ENCODE measurements around the gene NSG2. TPM values are rescaled to one million over a fixed set of nuclear protein-coding genes. Genes with fewer than 3 reads are reported as not detected.
A peak's percentile ranks its signal among the peaks of the same experiment; 100 is the strongest.
"Not testable (repeated sequence)": the region's sequence is repeated elsewhere in the genome, so short reads cannot be mapped to it uniquely, and the experiment has no call there.

Gene NSG2
- polyA plus RNA-seq (ENCODE audit: insufficient read length) = 0.40 TPM

- peak; percentile 77 for DNase-seq (ENCODE audit: low read depth)
Measured at GRCh38 chr5:174045470-174046025, at the start of gene NSG2. TSS of gene NSG2 (plus strand) at chr5:174045706. CDS start at chr5:174046756, 1,050 bp downstream.

GRCh38 chr5:173997331-173997730, 48.2 kb upstream of the NSG2 start:
- no peak for DNase-seq (ENCODE audit: low read depth)

GRCh38 chr5:173998531-173998930, 47.0 kb upstream of the NSG2 start:
- no peak for DNase-seq (ENCODE audit: low read depth)

- DNase-seq (ENCODE audit: low read depth) = no peak
Measured at GRCh38 chr5:174000076-174000475, 45.4 kb upstream of the NSG2 start.

- DNase-seq (ENCODE audit: low read depth) = no peak
Measured at GRCh38 chr5:174003795-174004194, 41.7 kb upstream of the NSG2 start.

- no peak for DNase-seq (ENCODE audit: low read depth)
Measured at GRCh38 chr5:174008922-174009321, 36.6 kb upstream of the NSG2 start.

GRCh38 chr5:174010365-174010764, 35.1 kb upstream of the NSG2 start:
- DNase-seq (ENCODE audit: low read depth) = no peak

GRCh38 chr5:174011441-174011840, 34.1 kb upstream of the NSG2 start:
- DNase-seq (ENCODE audit: low read depth) = no peak

- not testable (repeated sequence) for DNase-seq (ENCODE audit: low read depth)
Measured at GRCh38 chr5:174020069-174020927, 25.2 kb upstream of the NSG2 start.

- DNase-seq (ENCODE audit: low read depth) = no peak
Measured at GRCh38 chr5:174020928-174021304, 24.6 kb upstream of the NSG2 start.

GRCh38 chr5:174022384-174023095, 23.0 kb upstream of the NSG2 start:
- no peak for DNase-seq (ENCODE audit: low read depth)

GRCh38 chr5:174030286-174030685, 15.2 kb upstream of the NSG2 start:
- DNase-seq (ENCODE audit: low read depth) = no peak

GRCh38 chr5:174044466-174045254, 846 bp upstream of the NSG2 start:
- DNase-seq (ENCODE audit: low read depth) = no peak

- DNase-seq (ENCODE audit: low read depth) = no peak
Measured at GRCh38 chr5:174046558-174046957, 1.1 kb downstream of the NSG2 start.

GRCh38 chr5:174047472-174048099, 2.1 kb downstream of the NSG2 start:
- no peak for DNase-seq (ENCODE audit: low read depth)

- DNase-seq (ENCODE audit: low read depth) = no peak
Measured at GRCh38 chr5:174052636-174053035, 7.1 kb downstream of the NSG2 start.

- DNase-seq (ENCODE audit: low read depth) = no peak
Measured at GRCh38 chr5:174053905-174054304, 8.4 kb downstream of the NSG2 start.

- no peak for DNase-seq (ENCODE audit: low read depth)
Measured at GRCh38 chr5:174056064-174056847, 10.8 kb downstream of the NSG2 start.

- DNase-seq (ENCODE audit: low read depth) = no peak
Measured at GRCh38 chr5:174057206-174057605, 11.7 kb downstream of the NSG2 start.

GRCh38 chr5:174058433-174059122, 13.1 kb downstream of the NSG2 start:
- DNase-seq (ENCODE audit: low read depth) = no peak
